Esophagus squamous epithelium (tissue), 5 donors: Measurements from ENCODE around the gene AOX1. TPM values are rescaled to one million over a fixed set of nuclear protein-coding genes. Genes with fewer than 3 reads are reported as not detected.
A peak's percentile ranks its signal among the peaks of the same experiment; 100 is the strongest.
"Not testable (repeated sequence)": the region's sequence is repeated elsewhere in the genome, so short reads cannot be mapped to it uniquely, and the experiment has no call there.

Experiments used
- DNase-seq: peaks from one replicate; lab custom pipeline; 2025; lab: John Stamatoyannopoulos, UW
- H3K27ac ChIP-seq, 4 donors: fragments of 200-600 bp; sonication (generic); one replicate each; pipeline ENCODE4 v1.5.1; 2016 to 2019; ENCODE audit warnings: mild to moderate bottlenecking in 1 of 4
- H3K27me3 ChIP-seq, 4 donors: fragments of 200-600 bp; sonication (generic); 1 replicate in 3 of 4; 2 replicates in 1 of 4; pipeline versions ENCODE4 v1.5.1 to v1.6.0; 2017 to 2021; ENCODE audit warnings: antibody characterized with exemption in 1 of 4
- H3K36me3 ChIP-seq, 3 donors: fragments of 200-600 bp; sonication (generic); one replicate each; pipeline ENCODE4 v1.5.1; 2016 to 2019
- H3K4me1 ChIP-seq, 3 donors: fragments of 200-600 bp; sonication (generic); one replicate each; pipeline ENCODE4 v1.5.1; 2017 to 2019
- H3K4me3 ChIP-seq, 4 donors: fragments of 200-600 bp; sonication (generic); 1 replicate in 3 of 4; 2 replicates in 1 of 4; pipeline ENCODE4 v1.5.1; 2016 to 2019; ENCODE audit warnings: mild to moderate bottlenecking in 2 of 4, moderate library complexity in 1 of 4
- H3K9me3 ChIP-seq, 3 donors: fragments of 200-600 bp; sonication (generic); one replicate each; pipeline ENCODE4 v1.5.1; 2016 to 2019
- CTCF ChIP-seq, 6 experiments: fragments of 450-650 bp in 4 of 6; fragments of 200-600 bp in 2 of 6; sonication (generic) in 2 of 6; IDR thresholded peaks; one replicate each; pipeline ENCODE4 v1.5.1; 2016 to 2019; ENCODE audit warnings: antibody characterized with exemption in 6 of 6, mild to moderate bottlenecking in 4 of 6, moderate library complexity in 4 of 6
- POLR2A ChIP-seq, 4 donors: fragments of 450-650 bp; IDR thresholded peaks; one replicate each; pipeline ENCODE4 v1.6.1; 2017; ENCODE audit warnings: antibody characterized with exemption in 4 of 4, mild to moderate bottlenecking in 4 of 4, moderate library complexity in 3 of 4
- WGBS, 2 donors: methylation state at CpG; one replicate each; pipeline ENCODE4 v1.1.5; 2018; 5-methylcytosine and 5-hydroxymethylcytosine counted together
- intact Hi-C: fragments of 100-400 bp; cut with DNase I; formaldehyde crosslinking; loops from one replicate; pipeline ENCODE4 v1.15.0; 2022
- total RNA-seq, 4 donors: library from RNA; depleted of rRNA; stranded (reverse); fragments of >200 nt; gene quantifications; one replicate each; pipeline ENCODE4 v1.1.0, GENCODE V29; 2016
- donor health status: DM: yes; HTN: yes; CAD: no.

AOX1 gene
- 10 to 100 TPM in 2 of 4 donors, 1 to 10 TPM in 2; 3.2 to 69.4 (median 14.6) TPM for total RNA-seq

DNA sequence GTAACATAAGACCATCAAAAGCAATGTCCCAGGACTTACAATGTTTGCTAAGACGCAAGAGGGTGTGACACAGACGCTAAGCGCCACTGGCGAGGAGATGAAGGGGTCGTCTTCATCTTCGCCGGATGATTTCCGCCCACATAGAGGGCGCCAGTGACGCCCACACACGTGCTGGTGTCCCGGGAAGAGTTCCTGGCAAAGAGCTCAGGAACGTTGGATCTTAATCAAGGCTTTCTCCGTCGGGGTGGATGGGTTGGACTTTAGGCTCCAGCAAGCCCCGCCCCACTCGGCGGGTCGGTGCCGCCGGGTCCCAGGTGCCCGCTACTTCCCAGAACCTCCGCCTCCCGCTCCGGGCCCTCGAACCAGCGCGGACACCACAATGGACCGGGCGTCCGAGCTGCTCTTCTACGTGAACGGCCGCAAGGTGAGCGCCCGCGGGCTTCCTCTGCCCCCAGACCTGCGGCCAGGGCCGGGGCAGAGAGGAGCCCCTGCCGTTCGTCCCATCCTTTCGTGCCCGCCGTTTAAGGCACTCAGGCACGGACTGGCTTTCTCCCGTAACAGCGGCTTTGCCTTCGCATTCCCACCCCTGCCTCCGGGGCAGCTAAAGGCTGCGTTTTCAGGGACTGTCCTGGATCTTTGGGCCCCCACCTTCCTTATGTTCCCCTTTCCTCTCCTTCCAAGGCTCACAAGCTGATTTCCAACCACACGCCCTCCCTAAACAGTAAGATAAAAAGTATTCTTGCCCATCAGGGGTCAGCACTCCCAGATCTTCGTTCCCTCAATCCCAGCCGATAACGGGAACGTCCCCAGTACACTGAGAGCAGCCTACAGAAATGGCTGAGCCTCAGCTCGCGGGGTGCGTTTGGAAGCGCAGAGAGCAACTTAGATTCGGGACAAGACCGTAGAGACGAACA is at the start of gene AOX1:
TSS of gene AOX1 (plus strand) at position 285 of the 914 bp plus-strand sequence. CDS start at position 380, 95 bp downstream.
- 6 to 9% methylated on average over 33 to 48 of the region's 62 CpGs for WGBS, 2 donors
- Histone ChIP-seq H3K4me1 (peaks cover 3 to 16% (median 4%) of the 10 kb centered on the region in 3 donors), H3K36me3 (no peaks in the 10 kb centered on the region), H3K27me3 (no peaks in the 10 kb centered on the region), H3K9me3 (no peaks in the 10 kb centered on the region), H3K27ac (peak within 1 kb of the TSS; percentile 60 to 85 (median 77)), H3K4me3 (peak within 1 kb of the TSS; percentile 39 to 67 (median 55))
- intact Hi-C loops: no loop called here
- DNase-seq: no peak
- TF ChIP-seq POLR2A (IDR thresholded peaks at IDR 0.05) (peak in 2 of 4 donors; percentile 24 to 34), CTCF (IDR thresholded peaks at IDR 0.05) (no peak)

GRCh38 chr2:200538139-200538538 is 47.7 kb upstream of the AOX1 start:
- TF ChIP-seq POLR2A (IDR thresholded peaks at IDR 0.05) (no peak), CTCF (IDR thresholded peaks at IDR 0.05) (no peak)

GRCh38 chr2:200540793-200541192 is 45.0 kb upstream of the AOX1 start:
- no peak for TF ChIP-seq CTCF (IDR thresholded peaks at IDR 0.05)
- TF ChIP-seq POLR2A (IDR thresholded peaks at IDR 0.05): no peak
- peaks cover 0 to 22% (median 0%) of the 10 kb centered on the region in 3 donors for H3K36me3 ChIP-seq

More at GRCh38 chr2:200538139-200538538, 47.7 kb upstream of the AOX1 start:
- intact Hi-C loops: no loop called here
- H3K27me3 ChIP-seq: no peaks in the 10 kb centered on the region
- WGBS, 2 donors: 94 to 95% methylated on average over 1 of the region's 1 CpG
- H3K36me3 ChIP-seq: peaks cover 0 to 19% (median 0%) of the 10 kb centered on the region in 3 donors
- no peaks in the 10 kb centered on the region for H3K9me3 ChIP-seq
- no peaks in the 10 kb centered on the region for H3K4me1 ChIP-seq
- no peak overlapping the region for H3K27ac ChIP-seq
- no peak for DNase-seq
- no peak overlapping the region for H3K4me3 ChIP-seq

GRCh38 chr2:200566596-200566995 is 19.2 kb upstream of the AOX1 start:
- H3K27ac ChIP-seq, intact Hi-C loops, DNase-seq, H3K9me3 ChIP-seq, H3K36me3 ChIP-seq, H3K4me3 ChIP-seq, H3K27me3 ChIP-seq, H3K4me1 ChIP-seq: not testable (repeated sequence)
- 80 to 95% methylated on average over 4 to 7 of the region's 12 CpGs for WGBS, 2 donors

More at GRCh38 chr2:200540793-200541192, 45.0 kb upstream of the AOX1 start:
- Histone ChIP-seq H3K27ac (no peak overlapping the region), H3K27me3 (no peaks in the 10 kb centered on the region), H3K4me1 (no peaks in the 10 kb centered on the region), H3K9me3 (no peaks in the 10 kb centered on the region), H3K4me3 (no peak overlapping the region)
- intact Hi-C loops: no loop called here
- no peak for DNase-seq

GRCh38 chr2:200567932-200568331 is 17.9 kb upstream of the AOX1 start:
- Histone ChIP-seq H3K9me3 (no peaks in the 10 kb centered on the region), H3K36me3 (no peaks in the 10 kb centered on the region), H3K4me1 (no peaks in the 10 kb centered on the region), H3K27me3 (no peaks in the 10 kb centered on the region), H3K27ac (no peak overlapping the region), H3K4me3 (no peak overlapping the region)
- DNase-seq: no peak
- intact Hi-C loops: no loop called here
- WGBS, 2 donors: 96 to 97% methylated on average over 3 of the region's 3 CpGs
- TF ChIP-seq CTCF (IDR thresholded peaks at IDR 0.05) (no peak), POLR2A (IDR thresholded peaks at IDR 0.05) (no peak)
